HG02885 (cell line): ENCODE data around the gene RTL1.

Experiments used
- ATAC-seq: cut with Tn5 transposase; IDR thresholded peaks from one replicate; pipeline ENCODE4 v1.9.1; 2021; ENCODE audit warnings: mild to moderate bottlenecking; ENCODE audit not compliant: unreplicated experiment, poor library complexity

The RTL1 gene

DNA sequence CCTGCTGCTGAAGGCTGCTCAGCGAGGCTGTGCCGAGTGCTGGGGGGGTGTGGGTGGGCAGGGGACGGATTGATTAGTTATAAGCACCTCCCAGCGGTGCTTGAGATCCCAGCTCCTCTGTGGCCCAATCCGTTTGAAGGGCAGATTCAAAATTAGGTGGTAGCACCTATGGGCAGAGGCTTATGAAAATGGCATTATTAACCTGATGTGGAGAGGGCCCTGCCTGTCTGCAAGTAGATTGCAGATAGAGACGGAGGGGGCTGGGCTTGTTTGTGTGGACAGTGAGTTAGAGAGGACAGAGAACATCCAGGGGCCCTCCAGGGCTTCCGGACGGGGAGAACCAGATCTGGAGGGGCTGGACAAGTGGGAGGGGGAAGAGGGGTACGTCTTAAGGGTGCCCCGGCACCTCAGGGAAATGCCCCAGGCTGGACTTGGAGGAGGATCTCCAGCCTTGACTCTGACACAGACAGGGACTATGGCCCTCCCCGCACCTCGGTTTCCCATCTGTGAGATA is at the start of gene RTL1:
Gene RTL1, minus strand, starts transcription at position 51 of the 514 bp plus-strand sequence. CDS start 18,934 bp downstream, outside the sequence.
- ATAC-seq, result no peak

DNA sequence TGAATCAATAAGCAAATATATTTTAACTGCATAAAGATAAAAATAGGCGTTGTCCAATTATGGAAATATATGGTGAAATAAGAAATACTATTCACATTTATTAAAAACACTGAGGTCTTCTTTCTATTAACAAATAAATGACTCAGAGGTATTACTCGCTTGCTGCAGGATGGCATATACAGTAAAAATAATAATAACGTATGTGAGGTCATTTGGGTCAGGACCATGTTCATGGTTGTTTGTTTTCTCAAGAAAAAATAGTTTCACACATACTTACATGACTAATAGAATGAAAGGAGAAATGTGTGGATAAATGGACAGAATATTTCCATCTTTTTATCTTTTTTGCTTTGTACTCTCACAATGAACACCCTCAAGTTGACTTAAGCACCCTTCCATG is 46.5 kb upstream of the RTL1 start:
- no peak for ATAC-seq

DNA sequence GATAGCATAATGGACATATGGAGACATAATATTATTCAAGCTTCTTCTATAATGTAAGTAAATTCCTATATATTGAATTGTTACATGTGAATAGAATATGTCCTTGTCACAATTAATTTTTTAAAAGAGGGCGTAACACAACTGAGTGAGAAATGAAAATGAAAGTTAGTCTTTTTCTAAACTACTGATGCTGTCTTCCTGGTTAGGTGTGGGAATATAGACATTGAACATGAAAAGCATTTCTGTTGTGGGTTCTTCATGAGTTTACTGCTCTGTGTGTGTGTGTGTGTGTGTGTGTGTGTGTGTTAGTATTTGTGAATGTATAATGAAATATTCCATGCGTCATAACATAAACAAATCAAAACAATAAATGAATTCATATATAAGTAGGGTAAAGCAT is 40.5 kb upstream of the RTL1 start:
- no peak for ATAC-seq

DNA sequence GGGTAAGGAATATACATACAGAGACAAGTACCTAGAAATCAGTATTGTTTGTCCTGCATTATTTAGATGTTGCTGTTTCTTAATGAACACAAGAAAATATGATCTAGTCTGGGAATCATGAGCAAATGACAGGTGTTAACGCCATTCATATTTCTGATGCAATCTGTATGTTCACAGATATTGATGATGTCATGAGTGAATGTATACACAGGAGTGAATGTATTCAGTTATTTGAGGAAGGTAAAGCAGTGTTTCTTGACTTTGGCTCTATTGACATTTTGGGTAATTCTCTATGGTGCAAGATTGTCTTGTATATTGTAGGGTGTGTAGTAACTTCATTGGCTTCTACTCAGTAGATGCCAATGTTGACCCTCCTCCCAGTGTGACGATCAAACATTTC is 26.7 kb upstream of the RTL1 start:
- no peak for ATAC-seq

DNA sequence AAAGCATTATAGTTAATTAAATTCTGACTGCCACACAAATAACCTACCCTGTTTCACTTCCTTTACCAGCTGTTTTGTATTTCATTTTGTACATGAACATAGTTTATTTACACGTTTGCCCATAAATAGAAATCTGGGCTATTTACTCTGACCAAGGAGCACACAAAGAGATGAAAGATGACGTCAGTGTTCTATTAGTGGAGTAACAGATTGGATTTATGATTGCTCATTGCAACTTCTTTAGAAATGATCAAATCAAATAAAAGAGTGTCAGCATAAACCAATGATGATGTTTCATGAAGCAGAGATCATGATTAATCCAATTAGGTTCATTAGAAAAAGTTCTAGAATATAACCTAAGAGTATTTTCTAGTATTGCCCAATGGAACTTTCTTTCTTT is 12.0 kb upstream of the RTL1 start:
- no peak for ATAC-seq

DNA sequence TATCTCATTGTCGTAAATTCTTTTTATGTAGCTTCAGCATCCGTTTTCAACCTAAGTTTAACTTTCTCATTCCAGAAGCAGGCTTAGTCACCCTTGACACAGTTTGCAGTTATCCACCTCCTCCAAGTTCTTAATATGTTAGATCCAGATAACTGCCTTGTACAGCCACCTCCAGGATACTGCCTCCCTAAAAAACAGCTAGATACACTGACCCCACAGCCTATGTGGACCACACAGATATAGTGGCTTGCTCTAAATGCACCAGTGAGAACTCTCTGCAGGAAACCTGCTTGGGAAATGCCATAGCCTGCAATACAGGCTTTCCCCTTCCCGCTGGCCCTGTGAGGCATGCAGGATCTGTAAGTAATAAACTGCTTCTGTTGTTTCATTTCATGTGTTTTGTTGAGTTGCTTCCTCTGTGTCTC is 11.1 kb upstream of the RTL1 start:
- ATAC-seq, result no peak

DNA sequence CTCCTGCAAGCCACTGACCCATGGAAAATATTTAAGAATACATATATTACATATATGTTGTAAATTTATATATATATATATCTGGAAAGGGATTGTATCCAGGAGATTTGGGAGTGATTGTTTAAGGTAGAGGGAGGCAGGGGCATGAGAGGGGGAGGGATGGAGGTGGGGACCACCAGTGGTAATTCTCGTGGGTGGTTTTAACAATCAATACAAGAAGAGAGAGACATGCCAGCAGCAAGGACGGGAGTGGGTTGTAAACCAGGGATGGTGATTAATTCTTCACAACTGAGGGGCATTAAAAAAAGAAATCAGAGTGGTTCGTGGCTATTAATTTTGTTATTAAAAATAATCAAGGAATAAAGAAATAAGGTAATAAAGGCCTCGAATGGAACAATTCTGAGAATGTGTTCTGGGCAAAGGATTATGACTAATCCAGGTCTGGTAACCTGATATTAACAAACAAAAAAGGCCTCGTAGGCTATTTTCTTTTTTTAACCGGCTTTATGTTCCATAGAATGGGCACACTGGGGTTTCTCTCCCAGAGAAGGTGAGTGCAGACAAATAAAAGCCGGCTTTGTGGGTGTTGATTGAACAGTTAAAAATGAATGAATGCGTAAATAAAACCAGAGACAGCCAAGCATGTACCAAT is 8.3 kb upstream of the RTL1 start:
- no peak for ATAC-seq

DNA sequence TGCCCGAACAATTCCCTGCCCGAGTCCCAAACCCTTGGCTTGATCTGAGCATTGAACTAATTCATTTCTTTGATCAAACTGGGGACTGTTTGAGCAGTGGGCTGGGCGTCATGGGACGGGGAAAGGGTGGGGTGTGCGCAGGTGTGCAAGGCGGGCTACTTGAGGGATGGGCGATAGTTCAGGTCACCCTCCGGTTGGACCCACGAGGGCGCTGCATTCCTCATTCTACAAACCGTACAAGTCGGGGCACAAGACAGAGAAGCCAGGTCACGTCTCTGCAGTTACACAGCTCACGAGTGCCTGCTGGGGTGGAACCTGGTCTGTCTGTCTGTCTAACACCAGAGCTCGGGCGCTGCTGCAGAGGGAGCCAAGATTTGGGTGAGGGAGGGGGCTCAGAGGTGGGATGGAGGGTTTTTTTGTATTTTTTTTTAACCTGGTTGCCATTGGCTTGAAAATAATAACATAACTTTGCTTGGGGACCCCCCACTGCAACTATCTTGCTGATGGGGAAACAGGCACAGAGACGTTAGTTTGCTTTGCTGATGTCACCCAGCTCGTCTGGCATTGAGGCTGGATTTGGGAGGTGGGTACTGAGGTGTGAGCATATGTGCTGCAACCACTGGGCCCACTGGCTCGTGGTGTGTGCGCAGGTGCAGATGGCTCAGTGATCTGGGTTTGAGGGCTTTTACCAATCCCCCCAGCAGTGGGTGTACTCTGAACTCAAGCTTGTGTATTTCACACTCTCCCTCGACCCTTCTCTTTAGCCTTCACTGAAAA is 7.6 kb upstream of the RTL1 start:
- no peak for ATAC-seq

DNA sequence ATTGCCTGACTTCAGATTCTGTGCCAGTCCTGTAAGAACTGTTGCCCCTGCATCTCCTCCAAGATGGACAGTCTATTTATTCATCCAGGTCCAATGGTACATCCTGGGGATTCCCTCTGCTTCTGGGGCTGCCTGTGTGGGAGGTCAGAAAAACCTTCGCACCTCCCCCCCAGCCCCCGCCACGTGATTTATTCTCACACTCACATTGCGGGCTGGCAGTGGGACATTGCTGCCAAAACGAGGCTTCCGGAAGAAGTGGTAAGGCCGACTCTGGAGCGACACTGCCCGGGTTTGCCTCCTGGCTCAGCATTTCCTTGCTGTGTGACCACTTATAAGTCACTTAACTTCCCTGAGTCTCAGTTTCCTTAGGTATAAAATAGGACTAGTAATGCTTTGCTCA is 5.9 kb upstream of the RTL1 start:
- ATAC-seq, result no peak

DNA sequence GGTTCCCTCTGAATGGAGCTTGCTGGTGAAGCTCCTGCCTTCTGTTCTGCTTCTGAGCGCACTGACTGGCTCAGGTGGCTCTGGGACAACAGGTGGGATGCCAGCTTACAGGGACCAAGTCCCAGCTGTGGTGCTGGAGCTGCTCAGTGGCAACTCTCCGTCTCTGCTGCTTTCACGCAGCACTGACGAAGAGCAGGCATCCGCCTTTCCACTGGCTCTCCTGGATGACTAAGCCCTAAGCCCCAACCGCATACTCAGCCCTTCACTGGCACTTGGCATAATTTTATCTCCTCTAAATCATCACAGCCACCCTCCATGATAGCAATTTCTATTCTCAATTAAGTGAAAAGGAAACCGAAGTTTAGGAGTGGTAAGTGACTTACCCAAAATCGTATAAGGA is 3.7 kb upstream of the RTL1 start:
- no peak for ATAC-seq

DNA sequence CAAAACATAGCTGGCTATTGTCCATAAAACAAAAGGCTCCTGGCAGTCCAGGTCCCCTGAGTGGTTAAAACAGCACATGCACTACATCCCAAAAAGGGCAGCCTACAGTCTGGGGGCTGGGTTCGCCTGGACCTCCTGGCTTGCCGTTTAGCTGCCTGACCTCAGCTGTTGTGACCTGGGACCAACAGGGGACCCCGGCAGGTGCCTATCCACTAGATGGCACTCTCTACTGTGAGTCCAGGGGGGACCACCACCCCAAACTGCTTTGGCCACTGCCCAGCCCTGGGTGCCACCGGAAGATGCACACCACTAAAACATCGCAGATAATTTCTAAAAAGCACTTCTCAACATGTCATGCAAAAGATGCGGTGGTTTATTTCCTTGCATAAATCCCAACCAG is 2.9 kb upstream of the RTL1 start:
- ATAC-seq, result no peak

DNA sequence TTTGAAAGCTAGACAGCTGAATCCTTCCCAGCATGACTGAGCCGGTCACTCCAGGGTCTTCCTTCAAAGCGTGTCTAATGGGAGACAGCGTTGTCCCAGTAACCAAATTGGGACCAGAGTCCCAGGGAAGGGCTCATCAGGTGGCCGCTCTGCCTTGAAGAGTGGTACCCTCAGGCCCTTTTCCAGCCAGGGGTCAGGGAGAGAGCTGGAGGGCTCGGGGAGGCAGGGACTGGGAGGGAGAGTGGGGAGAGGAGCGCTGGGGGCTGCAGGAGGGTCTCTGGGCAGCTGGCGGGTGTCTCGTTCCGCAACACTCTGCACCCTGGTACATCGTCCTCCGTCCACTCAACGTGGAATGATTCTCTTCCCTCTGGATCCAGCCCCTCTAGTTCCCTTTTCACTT is 1.6 kb upstream of the RTL1 start:
- no peak for ATAC-seq

DNA sequence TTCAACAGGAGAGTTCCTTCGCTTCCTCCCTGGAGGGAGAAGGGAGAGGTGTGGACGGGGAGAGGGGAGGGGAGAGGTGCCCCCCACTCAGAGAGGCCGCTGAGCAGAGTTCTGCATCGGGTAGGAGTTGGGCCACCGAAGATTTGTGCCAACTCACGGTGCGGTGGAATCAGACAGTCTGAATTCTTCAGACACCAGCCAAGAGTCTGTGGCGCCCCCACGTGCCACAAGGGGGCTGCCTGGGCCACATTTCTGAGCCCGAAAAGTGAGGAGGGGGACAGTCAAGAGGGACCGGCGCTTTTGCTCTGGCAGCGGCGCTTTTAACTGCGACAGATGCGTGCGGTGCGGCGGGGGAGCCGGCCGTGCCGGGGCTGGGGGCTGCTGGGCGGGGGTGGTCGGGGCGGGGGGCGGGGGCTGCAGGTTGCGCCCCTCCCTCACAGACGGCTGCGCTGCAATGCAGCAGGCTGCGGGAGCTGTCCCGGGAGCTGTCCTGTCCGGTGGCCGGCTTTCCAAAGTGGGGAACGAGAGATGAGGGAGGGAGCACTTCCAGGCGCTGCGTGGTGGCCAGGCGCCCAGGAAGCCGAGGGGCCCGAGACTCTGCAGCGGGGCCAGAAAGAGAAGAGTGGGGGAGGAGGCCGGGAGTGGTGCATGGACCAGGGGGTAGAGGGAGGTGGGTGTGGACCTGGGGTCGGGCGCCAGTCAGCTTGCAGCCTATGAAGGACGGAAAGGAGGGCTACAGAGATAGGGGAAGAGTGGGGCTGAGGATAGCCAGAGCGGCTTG is 975 bp upstream of the RTL1 start:
- ATAC-seq, result no peak

DNA sequence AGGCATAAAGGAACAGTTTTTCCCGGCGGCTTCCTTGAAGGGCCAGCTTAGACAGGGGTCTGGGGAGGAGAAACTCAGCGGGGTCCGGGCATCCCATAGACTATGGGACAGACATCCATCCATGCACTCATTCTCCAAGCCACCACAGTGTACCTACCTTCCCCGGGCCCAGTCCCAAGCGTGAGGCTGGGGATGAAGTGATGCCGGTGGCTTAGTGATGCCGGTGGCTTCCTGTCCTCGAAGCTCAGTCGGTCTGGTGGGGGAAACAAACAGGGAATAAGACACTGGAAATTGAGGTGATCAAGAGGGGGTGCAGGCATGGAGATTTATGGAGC is 421 bp downstream of the RTL1 start:
- no peak for ATAC-seq

DNA sequence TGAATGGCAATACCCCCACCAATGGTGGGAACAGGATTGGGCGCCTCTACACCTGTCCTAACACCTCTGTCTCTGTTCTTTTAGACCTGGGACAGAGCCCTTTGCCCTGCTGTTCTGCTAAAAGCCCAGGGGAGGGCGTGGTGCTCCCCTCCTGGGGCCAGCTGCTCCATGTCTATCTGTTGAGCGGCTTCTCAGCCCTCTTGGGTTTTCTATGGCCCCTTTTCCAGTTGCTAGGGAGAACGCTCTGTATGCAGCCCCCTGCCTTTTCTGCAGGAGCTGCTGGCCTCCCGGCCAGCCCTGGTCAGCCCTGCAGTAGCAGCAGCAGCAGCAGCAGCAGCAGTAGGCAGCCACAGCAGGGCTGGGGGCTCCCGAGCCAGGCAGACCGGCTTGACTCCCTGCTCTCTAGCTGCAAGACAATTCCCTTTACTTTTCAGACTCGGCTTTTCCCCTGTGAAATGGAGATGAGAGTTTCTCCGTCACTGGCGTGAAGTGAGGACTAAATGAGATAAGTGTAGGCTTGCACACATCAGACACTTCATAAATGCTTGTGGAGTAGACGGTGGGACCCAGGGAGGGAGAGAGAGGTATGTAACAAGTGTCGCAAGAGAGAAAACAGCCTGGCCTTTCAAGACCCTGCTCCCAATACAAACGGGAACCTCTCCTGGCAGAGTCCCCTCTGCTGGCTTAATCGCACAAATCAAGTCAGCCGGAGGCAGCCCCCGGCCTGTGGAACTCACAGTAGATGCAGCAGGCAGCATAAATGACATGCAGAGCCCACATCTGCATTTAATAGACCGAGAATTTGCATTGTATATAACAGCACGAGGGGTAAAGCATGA is 1.0 kb downstream of the RTL1 start:
- no peak for ATAC-seq

DNA sequence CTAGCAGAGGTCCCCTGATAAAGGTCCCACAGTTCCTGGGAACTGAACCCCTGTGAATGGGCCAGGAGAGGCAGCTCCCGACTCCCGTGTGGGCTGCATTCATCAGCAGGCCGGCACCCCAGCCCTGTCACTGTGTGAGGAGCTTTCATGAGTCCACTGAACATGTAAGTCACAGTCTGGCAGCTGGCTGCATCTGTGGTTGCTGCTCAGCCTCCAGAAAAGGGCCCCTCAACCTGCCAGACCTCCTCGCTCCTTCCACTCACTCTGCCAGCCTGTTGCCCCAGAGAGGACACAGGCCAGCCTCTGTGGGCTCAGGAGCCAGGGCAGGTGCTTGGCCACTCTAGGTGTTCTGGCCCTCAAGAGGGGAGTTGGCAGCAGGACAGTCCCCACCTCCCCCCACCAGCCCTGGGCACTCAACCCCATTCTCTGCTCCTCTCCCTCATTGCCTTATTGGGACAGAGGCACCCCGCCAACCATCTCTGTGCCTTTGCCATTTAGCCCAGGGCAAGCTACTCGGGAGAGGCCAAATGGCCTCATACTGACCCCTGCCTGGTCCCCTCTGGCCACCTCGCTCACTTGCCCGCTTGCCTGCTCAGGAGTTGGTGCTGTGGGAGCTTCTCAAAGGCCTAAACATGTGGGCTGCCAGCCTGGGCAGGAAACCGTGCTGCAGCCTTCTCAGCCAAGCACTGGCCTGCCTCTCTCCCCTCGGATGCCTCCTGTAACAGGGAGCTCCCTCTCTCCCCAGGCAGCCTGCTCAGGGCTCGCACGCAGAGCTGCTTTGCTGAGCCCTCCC is 1.9 kb downstream of the RTL1 start:
- no peak for ATAC-seq

DNA sequence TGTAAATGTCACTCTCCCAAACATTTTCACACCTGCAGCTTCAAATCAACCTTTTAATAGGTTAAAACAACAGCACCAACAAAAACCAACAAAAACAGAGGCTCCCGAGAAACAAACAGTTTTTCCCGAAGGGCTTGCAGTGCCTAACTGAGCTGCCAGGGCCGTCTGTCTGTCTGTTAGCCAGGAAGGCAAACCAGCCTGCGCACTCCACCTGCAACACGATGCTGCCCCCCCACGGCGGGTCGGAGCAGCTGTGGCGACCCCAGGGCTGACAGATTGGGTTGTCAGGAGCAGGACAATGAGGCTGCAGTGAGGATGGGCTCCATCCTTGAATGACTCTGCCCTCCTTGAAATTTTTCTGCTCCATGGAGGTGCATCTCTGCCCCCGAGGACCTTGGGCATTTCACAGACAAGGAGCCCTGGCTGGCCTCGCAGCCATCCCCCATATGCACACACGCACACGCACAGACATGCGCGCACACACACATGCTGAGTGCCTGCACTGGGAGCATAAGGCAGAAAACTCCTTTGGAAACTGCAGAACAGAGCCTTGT is 2.6 kb downstream of the RTL1 start:
- ATAC-seq, result no peak

DNA sequence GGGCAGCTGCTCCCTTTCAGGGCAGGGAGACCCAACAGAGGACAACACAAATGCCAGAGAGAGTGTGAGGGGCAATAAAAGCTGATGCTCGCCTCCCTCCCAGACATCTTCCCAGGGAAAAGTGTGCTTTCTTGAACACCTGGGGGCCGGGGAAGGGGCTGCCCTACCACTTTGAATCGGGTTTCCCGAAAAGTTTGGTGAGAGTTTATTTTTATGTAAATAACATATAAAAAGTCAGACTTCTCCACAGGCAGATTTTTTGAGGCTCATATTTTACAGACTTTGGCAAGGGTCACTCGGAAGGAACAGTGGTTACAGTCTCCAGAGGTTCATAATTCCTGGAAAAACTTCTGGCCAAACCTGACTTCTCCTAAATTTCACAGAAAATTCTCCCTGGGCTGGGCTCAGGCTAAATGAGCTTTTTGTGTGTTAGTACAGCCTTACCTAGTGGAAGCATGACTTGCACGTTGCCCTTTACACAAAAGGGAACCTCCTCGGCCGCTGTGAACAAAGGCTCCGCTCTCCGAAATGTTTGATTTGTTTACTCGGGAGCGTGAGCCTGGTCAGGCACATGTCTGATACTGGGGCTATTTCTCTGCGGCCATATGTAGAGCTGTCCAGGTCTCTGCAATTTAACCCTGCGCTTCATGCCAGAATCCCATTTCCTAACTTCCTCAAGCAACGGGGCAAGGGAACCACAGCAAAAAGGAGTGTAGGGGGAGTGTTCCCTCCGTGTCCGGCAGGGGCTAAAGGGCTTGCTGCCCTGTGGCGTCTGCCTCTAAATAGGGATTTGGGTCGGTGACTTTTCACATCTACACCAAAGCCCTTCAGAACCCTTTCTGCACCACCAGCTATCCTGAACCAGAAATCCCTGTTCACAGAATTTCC is 3.4 kb downstream of the RTL1 start:
- no peak for ATAC-seq
